NCI-H2196 treated with DMSO at 0.1 percent for 48 hours (cell line): ENCODE data around the gene CEP76.

Experiments
- DNase-seq: peaks from one replicate; lab custom pipeline; 2025; ENCODE audit not compliant: unreplicated experiment; lab: John Stamatoyannopoulos, UW

The CEP76 gene

GRCh38 chr18:12711446-12711845 lies 8.9 kb upstream of the CEP76 start:
- no peak for DNase-seq

GRCh38 chr18:12703664-12704063 lies 1.1 kb upstream of the CEP76 start:
- no peak for DNase-seq

- DNase-seq = no peak
Measured at GRCh38 chr18:12703096-12703567, 609 bp upstream of the CEP76 start.

- no peak for DNase-seq
Measured at GRCh38 chr18:12701161-12701560, 1.4 kb downstream of the CEP76 start.

GRCh38 chr18:12699747-12700146 lies 2.8 kb downstream of the CEP76 start:
- DNase-seq = no peak

GRCh38 chr18:12694032-12694431 lies 8.5 kb downstream of the CEP76 start:
- no peak for DNase-seq

- DNase-seq = no peak
Measured at GRCh38 chr18:12692206-12692605, 10.3 kb downstream of the CEP76 start.

- DNase-seq = no peak
Measured at GRCh38 chr18:12689256-12689850, 13.2 kb downstream of the CEP76 start.

- DNase-seq = peak; percentile 15
Measured at GRCh38 chr18:12686100-12686499, 16.4 kb downstream of the CEP76 start.

GRCh38 chr18:12679183-12679786 lies 23.2 kb downstream of the CEP76 start:
- DNase-seq = no peak

- DNase-seq = no peak
Measured at GRCh38 chr18:12668041-12668440, 34.5 kb downstream of the CEP76 start.

GRCh38 chr18:12659904-12660605 lies 42.5 kb downstream of the CEP76 start:
- DNase-seq = peak; percentile 59

- peak; percentile 50 for DNase-seq
Measured at GRCh38 chr18:12658426-12659138, 43.9 kb downstream of the CEP76 start.

- DNase-seq = peak; percentile 58
Measured at GRCh38 chr18:12657684-12658425, 44.7 kb downstream of the CEP76 start, which contains the start of gene SPIRE1. Gene SPIRE1, minus strand, starts transcription at chr18:12658107. Its CDS starts 241 bp downstream, at chr18:12657866.

GRCh38 chr18:12656938-12657683 lies 45.4 kb downstream of the CEP76 start:
- DNase-seq = no peak

GRCh38 chr18:12656605-12656937 lies 46.0 kb downstream of the CEP76 start:
- no peak for DNase-seq

- DNase-seq = no peak
Measured at GRCh38 chr18:12654971-12655370, 47.6 kb downstream of the CEP76 start.

- DNase-seq = no peak
Measured at GRCh38 chr18:12652861-12653401, 49.6 kb downstream of the CEP76 start.

- no peak for DNase-seq
Measured at GRCh38 chr18:12651651-12652050, 50.9 kb downstream of the CEP76 start.

- DNase-seq = no peak
Measured at GRCh38 chr18:12647773-12648172, 54.8 kb downstream of the CEP76 start.
